ENCODE results near the gene CERS5. TPM values are rescaled to one million over a fixed set of nuclear protein-coding genes. Genes with fewer than 3 reads are reported as not detected.

Gene CERS5
- total RNA-seq, 2 experiments from 2014 or later, result 27.6 to 36.9 TPM

GRCh38 chr12:50187084-50187900 lies 20.1 kb upstream of the CERS5 start:
- TF ChIP-seq EZH2phosphoT487 (IDR thresholded peaks at IDR 0.05; ENCODE audit: borderline replicate concordance, low read depth, low read length), result no peak
- no peak for TF ChIP-seq CTCF (conservative IDR thresholded peaks at IDR 0.05; ENCODE audit: low read length)
- Histone ChIP-seq H3K27ac (ENCODE audit: low read depth, low read length, poor library complexity, severe bottlenecking) (no peak overlapping the region), H3K36me3 (ENCODE audit: insufficient read depth, low read length) (peaks cover 9% of the 10 kb centered on the region), H3K9me2 (ENCODE audit: insufficient read depth, low read length) (no peaks in the 10 kb centered on the region), H4K20me1 (ENCODE audit: insufficient read depth, low read length) (no peaks in the 10 kb centered on the region), H3K79me2 (ENCODE audit: insufficient read depth, low read depth, low read length) (no peaks in the 10 kb centered on the region), H2AFZ (ENCODE audit: low read length) (no peak overlapping the region), H3K9me3 (ENCODE audit: low read length) (no peaks in the 10 kb centered on the region), H3K4me2 (ENCODE audit: low read length) (no peak overlapping the region), H3K4me3 (ENCODE audit: low read depth, low read length, poor library complexity, severe bottlenecking) (no peak overlapping the region), H3K4me1 (ENCODE audit: insufficient read depth, low read length, poor library complexity, severe bottlenecking) (peaks cover 4% of the 10 kb centered on the region)
- no TSS peak for BruUV-seq (replicated peaks)
- intact Hi-C loops (cut with micrococcal nuclease; ENCODE audit: unreplicated experiment), result no loop called here
- no peak for DNase-seq (ENCODE audit: low spot score)
- ChIA-PET CTCF (ENCODE audit: unreplicated experiment) (no interaction called here), POLR2A (interaction anchor here (0.6 to 1.4 kb wide), 2 partner anchors 9 to 125 kb away, joined by 3 read pairs; no protein-coding TSS in a partner anchor)

DNA sequence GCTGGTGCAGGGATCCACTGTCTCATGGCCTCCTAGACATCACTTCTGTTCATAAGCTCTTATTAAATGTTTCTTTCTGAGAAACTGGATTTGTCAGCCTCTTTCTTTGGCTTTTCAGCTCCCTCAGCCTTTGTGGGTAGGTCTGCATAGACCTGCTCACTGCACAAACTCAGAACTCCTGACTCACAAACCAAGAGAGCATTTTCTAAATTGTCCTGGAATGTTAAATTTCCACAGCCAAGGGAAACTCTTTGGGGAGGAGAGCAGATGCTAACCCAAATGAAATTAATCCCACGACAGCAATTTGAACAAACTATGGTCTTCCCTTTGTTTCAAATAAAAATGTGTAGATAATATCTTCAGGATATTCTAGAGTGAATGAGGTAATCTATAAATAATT lies 19.5 kb upstream of the CERS5 start:
- Histone ChIP-seq H3K9me3 (ENCODE audit: low read length) (no peaks in the 10 kb centered on the region), H3K4me1 (ENCODE audit: insufficient read depth, low read length, poor library complexity, severe bottlenecking) (peaks cover 4% of the 10 kb centered on the region), H4K20me1 (ENCODE audit: insufficient read depth, low read length) (no peaks in the 10 kb centered on the region), H3K9me2 (ENCODE audit: insufficient read depth, low read length) (no peaks in the 10 kb centered on the region), H3K4me3 (ENCODE audit: low read depth, low read length, poor library complexity, severe bottlenecking) (no peak overlapping the region), H3K79me2 (ENCODE audit: insufficient read depth, low read depth, low read length) (no peaks in the 10 kb centered on the region), H2AFZ (ENCODE audit: low read length) (no peak overlapping the region), H3K36me3 (ENCODE audit: insufficient read depth, low read length) (peaks cover 10% of the 10 kb centered on the region), H3K27ac (ENCODE audit: low read depth, low read length, poor library complexity, severe bottlenecking) (no peak overlapping the region), H3K4me2 (ENCODE audit: low read length) (no peak overlapping the region)
- ChIA-PET POLR2A (interaction anchor here (0.6 kb wide), 1 partner anchor 126 kb away, joined by 3 read pairs; no protein-coding TSS in a partner anchor), CTCF (ENCODE audit: unreplicated experiment) (no interaction called here)
- DNase-seq (ENCODE audit: low spot score), result no peak
- intact Hi-C loops (cut with micrococcal nuclease; ENCODE audit: unreplicated experiment), result no loop called here
- TF ChIP-seq CTCF (conservative IDR thresholded peaks at IDR 0.05; ENCODE audit: low read length) (no peak), EZH2phosphoT487 (IDR thresholded peaks at IDR 0.05; ENCODE audit: borderline replicate concordance, low read depth, low read length) (no peak)
- BruUV-seq (replicated peaks), result no TSS peak

GRCh38 chr12:50185970-50186663 lies 18.9 kb upstream of the CERS5 start:
- TF ChIP-seq EZH2phosphoT487 (IDR thresholded peaks at IDR 0.05; ENCODE audit: borderline replicate concordance, low read depth, low read length), result no peak
- no peak for TF ChIP-seq CTCF (conservative IDR thresholded peaks at IDR 0.05; ENCODE audit: low read length)
- H3K9me3 ChIP-seq (ENCODE audit: low read length), result no peaks in the 10 kb centered on the region
- intact Hi-C loops (cut with micrococcal nuclease; ENCODE audit: unreplicated experiment), result no loop called here
- H3K79me2 ChIP-seq (ENCODE audit: insufficient read depth, low read depth, low read length), result no peaks in the 10 kb centered on the region
- no peak overlapping the region for H2AFZ ChIP-seq (ENCODE audit: low read length)
- no peak for DNase-seq (ENCODE audit: low spot score)
- H3K4me2 ChIP-seq (ENCODE audit: low read length), result no peak overlapping the region
- no peak overlapping the region for H3K4me3 ChIP-seq (ENCODE audit: low read depth, low read length, poor library complexity, severe bottlenecking)
- no peaks in the 10 kb centered on the region for H3K9me2 ChIP-seq (ENCODE audit: insufficient read depth, low read length)
- H3K27ac ChIP-seq (ENCODE audit: low read depth, low read length, poor library complexity, severe bottlenecking), result no peak overlapping the region
- peaks cover 4% of the 10 kb centered on the region for H3K4me1 ChIP-seq (ENCODE audit: insufficient read depth, low read length, poor library complexity, severe bottlenecking)
- CTCF ChIA-PET (ENCODE audit: unreplicated experiment), result no interaction called here
- peaks cover 14% of the 10 kb centered on the region for H3K36me3 ChIP-seq (ENCODE audit: insufficient read depth, low read length)
- H4K20me1 ChIP-seq (ENCODE audit: insufficient read depth, low read length), result no peaks in the 10 kb centered on the region
- no TSS peak for BruUV-seq (replicated peaks)
- POLR2A ChIA-PET, result no interaction called here
